Kidney (tissue), 14 donors: ENCODE results near the gene HES2. TPM values are rescaled to one million over a fixed set of nuclear protein-coding genes. Genes with fewer than 3 reads are reported as not detected.

Source experiments
- DNase-seq, 5 donors: peaks; one replicate each; pipeline ENCODE4 v3.0.0-alpha.2; 2013 to 2020
- FAIRE-seq: peaks from 2 replicates; lab custom pipeline; 2012; peaks lifted over from hg19 to GRCh38; lab: Jason Lieb, UNC
- H3K27ac ChIP-seq, 2 donors: one replicate each; pipeline ENCODE4 v1.7.0; 2013; ENCODE audit warnings: low read depth in 2 of 2, low read length in 2 of 2, inconsistent platforms in 1 of 2
- H3K27me3 ChIP-seq: one replicate; pipeline ENCODE4 v1.7.1; 2013; ENCODE audit warnings: low read length, inconsistent platforms; ENCODE audit not compliant: control insufficient read depth, insufficient read depth
- H3K36me3 ChIP-seq, 3 donors: one replicate each; pipeline versions ENCODE4 v1.7.0 to v1.7.1; 2013; ENCODE audit warnings: low read length in 3 of 3, control low read depth in 1 of 3, inconsistent platforms in 1 of 3; ENCODE audit not compliant: insufficient read depth in 3 of 3, control insufficient read depth in 2 of 3
- H3K4me1 ChIP-seq, 3 donors: one replicate each; pipeline versions ENCODE4 v1.7.0 to v1.7.1; 2013; ENCODE audit warnings: low read length in 3 of 3, inconsistent platforms in 1 of 3, low read depth in 1 of 3; ENCODE audit not compliant: control insufficient read depth in 2 of 3, insufficient read depth in 2 of 3
- H3K4me3 ChIP-seq, 3 donors: one replicate each; pipeline versions ENCODE4 v1.7.0 to v1.8.1; 2013; ENCODE audit warnings: low read length in 3 of 3, control low read depth in 1 of 3, inconsistent platforms in 1 of 3
- H3K9ac ChIP-seq, 3 donors: one replicate each; pipeline versions ENCODE4 v1.7.0 to v1.7.1; 2013; ENCODE audit warnings: low read length in 3 of 3, control low read depth in 1 of 3, inconsistent platforms in 1 of 3
- H3K9me3 ChIP-seq, 3 donors: one replicate each; pipeline versions ENCODE4 v1.7.0 to v1.7.1; 2013; ENCODE audit warnings: low read length in 3 of 3, control low read depth in 1 of 3, inconsistent platforms in 1 of 3; ENCODE audit not compliant: control insufficient read depth in 2 of 3, insufficient read depth in 1 of 3
- CTCF ChIP-seq: IDR thresholded peaks from 3 replicates; pipeline ENCODE4 v1.5.1; 2012; ENCODE audit warnings: mild to moderate bottlenecking, moderate library complexity, borderline replicate concordance; ENCODE audit not compliant: insufficient read depth; ENCODE audit errors: extremely low read depth
- intact Hi-C: fragments of 100-400 bp; cut with DNase I; formaldehyde crosslinking; loops from one replicate; pipeline ENCODE4 v1.11.1; 2022
- polyA plus RNA-seq: library from polyadenylated mRNA; stranded (reverse); fragments of 350-450 nt; fragmentation: Illumina TruSeq; extraction: RNeasy Lipid Tissue Mini Kit (QIAGEN cat#74804); gene quantifications from one replicate; pipeline ENCODE4 v1.2.3, GENCODE V29; 2014; ENCODE audit warnings: low read depth, low replicate concordance; ENCODE audit not compliant: insufficient read depth
- total RNA-seq: library from RNA; stranded (reverse); fragmentation: NEBNext Ultra II Directional; extraction: Animal tissue kit (Norgen Biotek cat#: 25700); gene quantifications from one replicate; pipeline ENCODE4 v1.2.1, GENCODE V29; 2021
- donor health status: control.
- donor health status: control.
- donor health status: control.
- donor health status: control.
- donor health status: control.
- donor health status: DM: yes; HTN: yes; CAD: no.
- donor health status: Normal renal cell carcinoma (clear cell type).

The HES2 gene
- total and polyA plus RNA-seq, 2 donors from 2014 or later, result 1.3 to 1.6 TPM

DNA sequence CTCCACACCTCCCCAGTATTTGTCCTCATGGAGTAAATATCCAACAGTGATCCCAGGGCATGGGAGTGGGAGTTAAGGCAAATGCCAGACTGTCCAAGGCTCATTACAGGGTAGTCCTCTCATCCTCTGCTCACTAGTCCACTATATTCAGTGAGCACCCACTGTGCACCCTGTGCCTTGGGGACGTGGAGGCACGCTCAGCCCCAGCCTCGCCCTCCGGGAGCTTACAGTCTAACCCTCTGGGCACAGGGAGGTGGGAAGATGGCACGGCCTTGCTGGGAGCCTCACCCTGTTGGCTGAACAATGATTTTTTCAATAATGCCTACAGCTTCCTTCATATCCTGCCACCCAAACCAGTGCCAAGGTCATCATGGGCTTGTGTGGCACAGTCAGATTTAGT is 2.8 kb downstream of the HES2 start:
- H3K9ac ChIP-seq, result no peak overlapping the region
- H3K27me3 ChIP-seq, result peaks cover 20% of the 10 kb centered on the region
- no peaks in the 10 kb centered on the region for H3K9me3 ChIP-seq
- H3K36me3 ChIP-seq, result no peaks in the 10 kb centered on the region
- no peak overlapping the region for H3K4me3 ChIP-seq
- no peak for FAIRE-seq
- intact Hi-C loops, result no loop called here
- H3K4me1 ChIP-seq, result peaks cover 0 to 7% (median 4%) of the 10 kb centered on the region in 3 donors
- no peak overlapping the region for H3K27ac ChIP-seq
- DNase-seq, result peak in 1 of 5 donors; percentile 57
- TF ChIP-seq CTCF, result no peak

GRCh38 chr1:6416295-6416656 is 3.4 kb downstream of the HES2 start:
- peaks cover 0 to 7% (median 4%) of the 10 kb centered on the region in 3 donors for H3K4me1 ChIP-seq
- TF ChIP-seq CTCF, result no peak
- H3K9ac ChIP-seq, result no peak overlapping the region
- intact Hi-C loops, result no loop called here
- no peaks in the 10 kb centered on the region for H3K9me3 ChIP-seq
- no peak overlapping the region for H3K27ac ChIP-seq
- peaks cover 20% of the 10 kb centered on the region for H3K27me3 ChIP-seq
- FAIRE-seq (no peak), DNase-seq (no peak)
- no peak overlapping the region for H3K4me3 ChIP-seq
- no peaks in the 10 kb centered on the region for H3K36me3 ChIP-seq

GRCh38 chr1:6414881-6415626 is 4.7 kb downstream of the HES2 start:
- H3K9ac ChIP-seq, result no peak overlapping the region
- peaks cover 13% of the 10 kb centered on the region for H3K27me3 ChIP-seq
- no peak for TF ChIP-seq CTCF
- DNase-seq (no peak), FAIRE-seq (no peak)
- H3K4me1 ChIP-seq, result peaks cover 0 to 7% (median 4%) of the 10 kb centered on the region in 3 donors
- no peaks in the 10 kb centered on the region for H3K9me3 ChIP-seq
- no peaks in the 10 kb centered on the region for H3K36me3 ChIP-seq
- no peak overlapping the region for H3K27ac ChIP-seq
- intact Hi-C loops, result no loop called here
- no peak overlapping the region for H3K4me3 ChIP-seq

- intact Hi-C loops, result no loop called here
- Histone ChIP-seq H3K4me1 (peaks cover 0 to 7% (median 4%) of the 10 kb centered on the region in 3 donors), H3K27ac (no peak overlapping the region), H3K4me3 (no peak overlapping the region), H3K36me3 (no peaks in the 10 kb centered on the region), H3K9ac (no peak overlapping the region), H3K27me3 (peaks cover 13% of the 10 kb centered on the region), H3K9me3 (no peaks in the 10 kb centered on the region)
- FAIRE-seq (no peak), DNase-seq (peak in 4 of 5 donors; percentile 65 to 76 (median 68))
- TF ChIP-seq CTCF, result peak; percentile 37
These were observed 5.3 kb downstream of the HES2 start for GRCh38 chr1:6414443-6414844.
